Measurements from ENCODE around the gene BAG5. TPM values are rescaled to one million over a fixed set of nuclear protein-coding genes. Genes with fewer than 3 reads are reported as not detected.

The BAG5 gene
- total RNA-seq, 1 donor = 30.8 TPM

GRCh38 chr14:103535081-103535890, 27.2 kb downstream of the BAG5 start:
- Histone ChIP-seq H3K4me2 (ENCODE audit: insufficient read depth, low read length) (no peak overlapping the region), H3K9me3 (ENCODE audit: low read depth, low read length) (no peaks in the 10 kb centered on the region), H2AFZ (ENCODE audit: low read length) (no peak overlapping the region), H3K27me3 (ENCODE audit: insufficient read depth, low read length) (no peaks in the 10 kb centered on the region), H3K36me3 (ENCODE audit: insufficient read depth, low read length) (peaks cover 6% of the 10 kb centered on the region), H3K4me1 (ENCODE audit: insufficient read depth, low read length) (peaks cover 13% of the 10 kb centered on the region), H4K20me1 (ENCODE audit: insufficient read depth, low read length) (peaks cover 14% of the 10 kb centered on the region), H3K27ac (ENCODE audit: low read depth, low read length) (no peak overlapping the region), H3K79me2 (ENCODE audit: insufficient read depth, low read length) (peaks cover 24% of the 10 kb centered on the region), H3K4me3 (ENCODE audit: insufficient read depth, low read length) (no peak overlapping the region)
- DNase-seq (ENCODE audit: insufficient read length, low spot score, missing footprints) = peak; percentile 69
- TF ChIP-seq, protein P1, sequence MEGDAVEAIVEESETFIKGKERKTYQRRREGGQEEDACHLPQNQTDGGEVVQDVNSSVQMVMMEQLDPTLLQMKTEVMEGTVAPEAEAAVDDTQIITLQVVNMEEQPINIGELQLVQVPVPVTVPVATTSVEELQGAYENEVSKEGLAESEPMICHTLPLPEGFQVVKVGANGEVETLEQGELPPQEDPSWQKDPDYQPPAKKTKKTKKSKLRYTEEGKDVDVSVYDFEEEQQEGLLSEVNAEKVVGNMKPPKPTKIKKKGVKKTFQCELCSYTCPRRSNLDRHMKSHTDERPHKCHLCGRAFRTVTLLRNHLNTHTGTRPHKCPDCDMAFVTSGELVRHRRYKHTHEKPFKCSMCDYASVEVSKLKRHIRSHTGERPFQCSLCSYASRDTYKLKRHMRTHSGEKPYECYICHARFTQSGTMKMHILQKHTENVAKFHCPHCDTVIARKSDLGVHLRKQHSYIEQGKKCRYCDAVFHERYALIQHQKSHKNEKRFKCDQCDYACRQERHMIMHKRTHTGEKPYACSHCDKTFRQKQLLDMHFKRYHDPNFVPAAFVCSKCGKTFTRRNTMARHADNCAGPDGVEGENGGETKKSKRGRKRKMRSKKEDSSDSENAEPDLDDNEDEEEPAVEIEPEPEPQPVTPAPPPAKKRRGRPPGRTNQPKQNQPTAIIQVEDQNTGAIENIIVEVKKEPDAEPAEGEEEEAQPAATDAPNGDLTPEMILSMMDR (IDR thresholded peaks at IDR 0.05; ENCODE audit: extremely low read depth, low read depth, low read length) = no peak

GRCh38 chr14:103534576-103535061, 27.8 kb downstream of the BAG5 start:
- Histone ChIP-seq H3K27me3 (ENCODE audit: insufficient read depth, low read length) (no peaks in the 10 kb centered on the region), H3K4me3 (ENCODE audit: insufficient read depth, low read length) (no peak overlapping the region), H3K79me2 (ENCODE audit: insufficient read depth, low read length) (peaks cover 31% of the 10 kb centered on the region), H4K20me1 (ENCODE audit: insufficient read depth, low read length) (peaks cover 18% of the 10 kb centered on the region), H3K4me2 (ENCODE audit: insufficient read depth, low read length) (no peak overlapping the region), H3K4me1 (ENCODE audit: insufficient read depth, low read length) (peaks cover 14% of the 10 kb centered on the region), H3K9me3 (ENCODE audit: low read depth, low read length) (no peaks in the 10 kb centered on the region), H2AFZ (ENCODE audit: low read length) (no peak overlapping the region), H3K36me3 (ENCODE audit: insufficient read depth, low read length) (peaks cover 8% of the 10 kb centered on the region), H3K27ac (ENCODE audit: low read depth, low read length) (no peak overlapping the region)
- DNase-seq (ENCODE audit: insufficient read length, low spot score, missing footprints) = peak; percentile 74
- TF ChIP-seq, protein P1 (IDR thresholded peaks at IDR 0.05; ENCODE audit: extremely low read depth, low read depth, low read length) = no peak

- TF ChIP-seq, protein P1 (IDR thresholded peaks at IDR 0.05; ENCODE audit: extremely low read depth, low read depth, low read length) = no peak
- Histone ChIP-seq H3K27me3 (ENCODE audit: insufficient read depth, low read length) (no peaks in the 10 kb centered on the region), H3K36me3 (ENCODE audit: insufficient read depth, low read length) (peaks cover 8% of the 10 kb centered on the region), H2AFZ (ENCODE audit: low read length) (no peak overlapping the region), H3K27ac (ENCODE audit: low read depth, low read length) (no peak overlapping the region), H3K4me3 (ENCODE audit: insufficient read depth, low read length) (no peak overlapping the region), H3K9me3 (ENCODE audit: low read depth, low read length) (no peaks in the 10 kb centered on the region), H3K4me2 (ENCODE audit: insufficient read depth, low read length) (no peak overlapping the region), H3K4me1 (ENCODE audit: insufficient read depth, low read length) (peaks cover 16% of the 10 kb centered on the region), H4K20me1 (ENCODE audit: insufficient read depth, low read length) (peaks cover 23% of the 10 kb centered on the region), H3K79me2 (ENCODE audit: insufficient read depth, low read length) (peaks cover 36% of the 10 kb centered on the region)
- peak; percentile 56 for DNase-seq (ENCODE audit: insufficient read length, low spot score, missing footprints)
These were observed 28.4 kb downstream of the BAG5 start for GRCh38 chr14:103533999-103534575.

All from osteoblast (primary cell).